ENCODE results near the gene ADSL.

ADSL gene

GRCh38 chr22:40346185-40347118 lies at the start of gene ADSL:
TSS of gene ADSL (plus strand) at chr22:40346500. CDS start at chr22:40346559, 59 bp downstream.
- peak within 1 kb of the TSS; percentile 78 to 95 for H3K4me3 ChIP-seq (replicated peaks in 1 of 2; ENCODE audit: low read depth in 2 of 2, low read length in 2 of 2)
- peak; percentile 84 to 87 for DNase-seq (ENCODE audit: low read depth in 2 of 2)
- no peak for TF ChIP-seq CTCF (IDR thresholded peaks at IDR 0.05; ENCODE audit: low read depth, low read length)

GRCh38 chr22:40300316-40300715 lies 46.0 kb upstream of the ADSL start:
- peak in 1 of 2 donors; percentile 62 for DNase-seq (ENCODE audit: low read depth in 2 of 2)
- H3K4me3 ChIP-seq (replicated peaks in 1 of 2; ENCODE audit: low read depth in 2 of 2, low read length in 2 of 2) = no peak overlapping the region
- no peak for TF ChIP-seq CTCF (IDR thresholded peaks at IDR 0.05; ENCODE audit: low read depth, low read length)

GRCh38 chr22:40300884-40301672 lies 45.2 kb upstream of the ADSL start:
- TF ChIP-seq CTCF (IDR thresholded peaks at IDR 0.05; ENCODE audit: low read depth, low read length) = no peak
- no peak overlapping the region for H3K4me3 ChIP-seq (replicated peaks in 1 of 2; ENCODE audit: low read depth in 2 of 2, low read length in 2 of 2)
- DNase-seq (ENCODE audit: low read depth in 2 of 2) = no peak

GRCh38 chr22:40302149-40302548 lies 44.2 kb upstream of the ADSL start:
- TF ChIP-seq CTCF (IDR thresholded peaks at IDR 0.05; ENCODE audit: low read depth, low read length) = no peak
- DNase-seq (ENCODE audit: low read depth in 2 of 2) = no peak
- H3K4me3 ChIP-seq (replicated peaks in 1 of 2; ENCODE audit: low read depth in 2 of 2, low read length in 2 of 2) = no peak overlapping the region

GRCh38 chr22:40305625-40306024 lies 40.7 kb upstream of the ADSL start:
- DNase-seq (ENCODE audit: low read depth in 2 of 2) = no peak
- no peak overlapping the region for H3K4me3 ChIP-seq (replicated peaks in 1 of 2; ENCODE audit: low read depth in 2 of 2, low read length in 2 of 2)
- TF ChIP-seq CTCF (IDR thresholded peaks at IDR 0.05; ENCODE audit: low read depth, low read length) = no peak

- no peak overlapping the region for H3K4me3 ChIP-seq (replicated peaks in 1 of 2; ENCODE audit: low read depth in 2 of 2, low read length in 2 of 2)
- no peak for TF ChIP-seq CTCF (IDR thresholded peaks at IDR 0.05; ENCODE audit: low read depth, low read length)
- no peak for DNase-seq (ENCODE audit: low read depth in 2 of 2)
Observed at GRCh38 chr22:40308999-40309573, 37.2 kb upstream of the ADSL start.
